K562 (cell line): ENCODE results near the gene EMC10. TPM values are rescaled to one million over a fixed set of nuclear protein-coding genes. Genes with fewer than 3 reads are reported as not detected.

Source experiments
- CBX2 ChIP-seq: fragments of 200-600 bp; sonication (generic); IDR thresholded peaks from one replicate; pipeline ENCODE4 v1.6.1; 2012; ENCODE audit warnings: mild to moderate bottlenecking, low read length, inconsistent platforms; ENCODE audit not compliant: insufficient read depth, poor library complexity, severe bottlenecking
- E2F6 ChIP-seq, 2 experiments: IDR thresholded peaks; 2 replicates each; pipeline ENCODE4 v1.6.1; 2011; ENCODE audit warnings: borderline replicate concordance in 1 of 2, control low read depth in 1 of 2, low read depth in 1 of 2, low read length in 1 of 2, mild to moderate bottlenecking in 1 of 2, mixed read lengths in 1 of 2, moderate library complexity in 1 of 2; ENCODE audit not compliant: insufficient read depth in 1 of 2, insufficient read length in 1 of 2, poor library complexity in 1 of 2, severe bottlenecking in 1 of 2; ENCODE audit errors: extremely low read depth in 1 of 2
- E2F8 ChIP-seq: fragments of 450-650 bp; IDR thresholded peaks from 2 replicates; pipeline ENCODE4 v1.7.1; 2018; ENCODE audit warnings: mild to moderate bottlenecking, low read depth; ENCODE audit not compliant: partially characterized antibody
- GATA2 ChIP-seq: sonication (generic); formaldehyde crosslinking; IDR thresholded peaks from 2 replicates; pipeline ENCODE4 v1.4.0; 2020; ENCODE audit warnings: mild to moderate bottlenecking, missing genetic modification reagents
- HMG20A ChIP-seq: fragments of 450-650 bp; formaldehyde crosslinking; conservative IDR thresholded peaks from 2 replicates; pipeline ENCODE4 v1.4.0; 2020; ENCODE audit warnings: mild to moderate bottlenecking, mixed read lengths
- JUND ChIP-seq, 2 experiments: IDR thresholded peaks; 2 replicates in 1 of 2; 3 replicates in 1 of 2; pipeline ENCODE4 v1.6.1; 2011; ENCODE audit warnings: borderline replicate concordance in 2 of 2, low read depth in 2 of 2, low read length in 2 of 2, improper control_type of control experiment in 1 of 2, missing biosample characterization in 1 of 2, missing genetic modification characterization in 1 of 2, missing genetic modification reagents in 1 of 2
- LEF1 ChIP-seq: fragments of 450-650 bp; IDR thresholded peaks from 2 replicates; pipeline ENCODE4 v1.6.1; 2016; ENCODE audit warnings: mild to moderate bottlenecking
- MAX ChIP-seq: sonication (generic); formaldehyde crosslinking; IDR thresholded peaks from 2 replicates; pipeline ENCODE4 v1.9.0; 2022; ENCODE audit warnings: mild to moderate bottlenecking, missing genetic modification reagents
- PHF21A ChIP-seq: fragments of 450-650 bp; IDR thresholded peaks from 2 replicates; pipeline ENCODE4 v1.6.1; 2017; ENCODE audit warnings: low read depth, borderline replicate concordance
- PURB ChIP-seq: sonication (generic); formaldehyde crosslinking; IDR thresholded peaks from 2 replicates; pipeline ENCODE4 v1.9.0; 2021; ENCODE audit warnings: low read depth, mild to moderate bottlenecking, missing genetic modification reagents
- SMARCC2 ChIP-seq: fragments of 450-650 bp; IDR thresholded peaks from 2 replicates; pipeline ENCODE4 v1.6.1; 2017; ENCODE audit warnings: antibody characterized with exemption, moderate library complexity, mild to moderate bottlenecking, low read depth
- ZNF133 ChIP-seq: fragments of 250-450 bp; sonication (Bioruptor Pico); IDR thresholded peaks from 2 replicates; pipeline ENCODE4 v1.4.0; 2020; ENCODE audit warnings: mild to moderate bottlenecking
- ZNF175 ChIP-seq: fragments of 200-800 bp; sonication (Bioruptor generic); IDR thresholded peaks from 2 replicates; pipeline ENCODE4 v1.6.1; 2016; ENCODE audit warnings: low read depth, mild to moderate bottlenecking, missing genetic modification characterization, missing compliant biosample characterization
- ZNF408 ChIP-seq: fragments of 250-450 bp; sonication (Bioruptor Pico); IDR thresholded peaks from 2 replicates; pipeline ENCODE4 v1.4.0; 2020; ENCODE audit warnings: low read depth, mild to moderate bottlenecking, moderate library complexity
- ZNF75A ChIP-seq: fragments of 450-650 bp; formaldehyde crosslinking; IDR thresholded peaks from 2 replicates; pipeline ENCODE4 v1.4.0; 2020; ENCODE audit warnings: mild to moderate bottlenecking
- polyA plus RNA-seq, 8 experiments: library from polyadenylated mRNA; depleted of rRNA in 4 of 8; stranded (reverse) in 5 of 8; unstranded in 3 of 8; fragments of >200 nt; fragmentation: Nextera tagmentation in 2 of 8; fragmentation: Illumina TruSeq in 1 of 8; extraction: Ambion mirVana in 2 of 8; extraction: Trizol in 1 of 8; gene quantifications; 2 replicates each; pipeline versions ENCODE4 v1.2.1 to v1.2.3, GENCODE V29; 2011 to 2014; ENCODE audit warnings: inconsistent platforms in 1 of 8, missing spikeins in 1 of 8
- total RNA-seq, 7 experiments: library from RNA; depleted of rRNA in 6 of 7; stranded (reverse); fragments of >200 nt in 6 of 7; fragmentation: Illumina TruSeq in 2 of 7; extraction: Trizol in 2 of 7; gene quantifications; 2 replicates each; pipeline versions ENCODE4 v1.2.1 to v1.2.3, GENCODE V29; 2011 to 2021; ENCODE audit warnings: low replicate concordance in 1 of 7
- TF ChIP-seq, protein P1 (sequence below): fragments of 450-650 bp; IDR thresholded peaks from 2 replicates; pipeline ENCODE4 v1.6.1; 2017; ENCODE audit warnings: antibody characterized with exemption
- TF ChIP-seq, protein P2 (sequence below): fragments of 150-350 bp; conservative IDR thresholded peaks from 2 replicates; pipeline ENCODE4 v1.6.1; 2014; ENCODE audit warnings: low read length

Gene EMC10
- total and polyA plus RNA-seq, 9 of the 15 experiments (the other 6 are each of a cell fraction or from before 2014, with no cell fraction given), result 1.4 to 46.0 (median 13.1) TPM

DNA sequence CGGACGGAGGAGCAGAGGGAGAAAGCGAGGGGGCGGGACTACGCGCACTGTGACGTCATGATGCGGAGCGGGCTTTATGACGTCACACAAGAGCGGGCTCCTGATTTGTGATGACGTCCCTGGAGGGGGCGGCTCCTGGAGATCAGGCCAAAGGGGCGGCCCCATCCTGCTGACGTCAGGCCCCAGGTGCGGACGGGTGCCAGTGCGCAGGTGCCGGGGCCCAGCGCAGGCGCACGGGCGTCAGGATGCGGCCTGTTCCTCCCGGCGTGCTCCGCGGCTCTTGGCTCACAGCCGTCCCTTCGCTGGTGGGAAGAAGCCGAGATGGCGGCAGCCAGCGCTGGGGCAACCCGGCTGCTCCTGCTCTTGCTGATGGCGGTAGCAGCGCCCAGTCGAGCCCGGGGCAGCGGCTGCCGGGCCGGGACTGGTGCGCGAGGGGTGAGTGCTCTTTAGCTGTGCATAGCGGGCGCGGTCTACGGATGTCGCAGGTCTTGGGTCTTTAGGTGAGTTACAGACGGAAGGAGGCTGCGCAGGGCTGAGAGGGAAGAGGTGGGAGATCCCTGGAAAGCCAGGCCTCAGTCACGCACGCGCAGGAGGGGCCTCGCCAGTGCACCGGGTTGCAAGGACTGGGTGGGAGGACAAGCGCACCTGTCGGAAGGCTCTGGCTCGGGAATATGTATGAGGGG, at the start of gene EMC10, which contains the start of gene GARIN5A (continued):
- no peak; the same call in 1 of the 2 replicates for TF ChIP-seq ZNF175
- TF ChIP-seq ZNF133 (CRISPR knock-in tag), result no peak
- peak; percentile 70 for TF ChIP-seq MAX
- TF ChIP-seq GATA2, result no peak
- TF ChIP-seq LEF1, result no peak
- TF ChIP-seq E2F6 (IDR thresholded peaks at IDR 0.05; ENCODE audit: borderline replicate concordance in 1 of 2, extremely low read depth in 1 of 2, insufficient read depth in 1 of 2, insufficient read length in 1 of 2, low read depth in 1 of 2, low read length in 1 of 2, poor library complexity in 1 of 2, severe bottlenecking in 1 of 2), result peak; percentile 32 to 57
- no peak for TF ChIP-seq HMG20A (CRISPR knock-in tag)
- peak; percentile 88 for TF ChIP-seq E2F8
- no peak for TF ChIP-seq ZNF75A
- TF ChIP-seq CBX2, result no peak
- TF ChIP-seq ZNF408 (CRISPR knock-in tag), result no peak
- no peak for TF ChIP-seq PHF21A
- no peak for TF ChIP-seq PURB
- TF ChIP-seq, protein P1, sequence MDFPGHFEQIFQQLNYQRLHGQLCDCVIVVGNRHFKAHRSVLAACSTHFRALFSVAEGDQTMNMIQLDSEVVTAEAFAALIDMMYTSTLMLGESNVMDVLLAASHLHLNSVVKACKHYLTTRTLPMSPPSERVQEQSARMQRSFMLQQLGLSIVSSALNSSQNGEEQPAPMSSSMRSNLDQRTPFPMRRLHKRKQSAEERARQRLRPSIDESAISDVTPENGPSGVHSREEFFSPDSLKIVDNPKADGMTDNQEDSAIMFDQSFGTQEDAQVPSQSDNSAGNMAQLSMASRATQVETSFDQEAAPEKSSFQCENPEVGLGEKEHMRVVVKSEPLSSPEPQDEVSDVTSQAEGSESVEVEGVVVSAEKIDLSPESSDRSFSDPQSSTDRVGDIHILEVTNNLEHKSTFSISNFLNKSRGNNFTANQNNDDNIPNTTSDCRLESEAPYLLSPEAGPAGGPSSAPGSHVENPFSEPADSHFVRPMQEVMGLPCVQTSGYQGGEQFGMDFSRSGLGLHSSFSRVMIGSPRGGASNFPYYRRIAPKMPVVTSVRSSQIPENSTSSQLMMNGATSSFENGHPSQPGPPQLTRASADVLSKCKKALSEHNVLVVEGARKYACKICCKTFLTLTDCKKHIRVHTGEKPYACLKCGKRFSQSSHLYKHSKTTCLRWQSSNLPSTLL, result no peak
- TF ChIP-seq JUND (IDR thresholded peaks at IDR 0.05; ENCODE audit: borderline replicate concordance, low read depth, low read length), result peak; percentile 89
- TF ChIP-seq JUND (tag; IDR thresholded peaks at IDR 0.05; ENCODE audit: borderline replicate concordance, low read depth, low read length), result peak; percentile 79; the same call in 2 of the 3 replicates
- TF ChIP-seq, protein P2, sequence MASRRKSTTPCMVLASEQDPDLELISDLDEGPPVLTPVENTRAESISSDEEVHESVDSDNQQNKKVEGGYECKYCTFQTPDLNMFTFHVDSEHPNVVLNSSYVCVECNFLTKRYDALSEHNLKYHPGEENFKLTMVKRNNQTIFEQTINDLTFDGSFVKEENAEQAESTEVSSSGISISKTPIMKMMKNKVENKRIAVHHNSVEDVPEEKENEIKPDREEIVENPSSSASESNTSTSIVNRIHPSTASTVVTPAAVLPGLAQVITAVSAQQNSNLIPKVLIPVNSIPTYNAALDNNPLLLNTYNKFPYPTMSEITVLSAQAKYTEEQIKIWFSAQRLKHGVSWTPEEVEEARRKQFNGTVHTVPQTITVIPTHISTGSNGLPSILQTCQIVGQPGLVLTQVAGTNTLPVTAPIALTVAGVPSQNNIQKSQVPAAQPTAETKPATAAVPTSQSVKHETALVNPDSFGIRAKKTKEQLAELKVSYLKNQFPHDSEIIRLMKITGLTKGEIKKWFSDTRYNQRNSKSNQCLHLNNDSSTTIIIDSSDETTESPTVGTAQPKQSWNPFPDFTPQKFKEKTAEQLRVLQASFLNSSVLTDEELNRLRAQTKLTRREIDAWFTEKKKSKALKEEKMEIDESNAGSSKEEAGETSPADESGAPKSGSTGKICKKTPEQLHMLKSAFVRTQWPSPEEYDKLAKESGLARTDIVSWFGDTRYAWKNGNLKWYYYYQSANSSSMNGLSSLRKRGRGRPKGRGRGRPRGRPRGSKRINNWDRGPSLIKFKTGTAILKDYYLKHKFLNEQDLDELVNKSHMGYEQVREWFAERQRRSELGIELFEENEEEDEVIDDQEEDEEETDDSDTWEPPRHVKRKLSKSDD, result no peak
- TF ChIP-seq SMARCC2, result no peak
